ENCODE results near the gene SEMA4D.
A peak's percentile ranks its signal among the peaks of the same experiment; 100 is the strongest.
"Not testable (repeated sequence)": the region's sequence is repeated elsewhere in the genome, so short reads cannot be mapped to it uniquely, and the experiment has no call there.

Gene SEMA4D

DNA sequence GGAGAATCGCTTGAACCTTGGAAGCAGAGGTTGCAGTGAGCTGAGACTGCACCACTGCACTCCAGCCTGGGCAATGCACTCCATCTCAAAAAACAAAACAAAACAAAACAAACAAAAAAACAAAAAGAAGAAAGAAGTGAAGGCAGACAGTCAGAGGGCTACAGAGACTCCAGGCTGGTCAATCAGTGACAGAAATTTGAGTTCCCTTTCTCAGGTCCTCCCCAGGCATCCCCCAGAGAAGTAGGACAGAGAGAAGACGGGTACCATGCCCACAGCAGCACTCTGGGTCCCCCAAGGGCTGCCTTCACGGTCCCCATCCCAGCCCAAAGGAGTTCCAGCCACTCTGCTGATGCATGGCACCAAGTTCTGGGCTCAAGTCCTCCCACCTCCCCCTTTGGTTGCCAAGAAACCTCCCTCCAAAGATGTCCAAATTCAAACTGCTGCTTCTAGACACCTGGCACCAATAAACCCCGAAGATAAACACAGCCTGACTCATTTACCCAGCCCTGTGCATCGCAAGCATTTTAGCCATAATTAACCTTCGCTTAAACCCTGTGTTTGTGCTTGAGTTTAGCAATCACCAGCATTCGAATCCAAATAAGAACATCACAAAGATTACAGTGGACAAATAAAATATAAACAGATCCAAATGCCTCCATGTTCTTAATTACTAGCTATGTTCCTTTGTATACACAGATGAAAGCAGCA, 24.0 kb downstream of the SEMA4D start:
- DNase-seq (ENCODE audit: low read depth): peak; percentile 41
- no peak overlapping the region for H3K4me3 ChIP-seq (ENCODE audit: low read depth, low read length)
- TF ChIP-seq, protein P1, sequence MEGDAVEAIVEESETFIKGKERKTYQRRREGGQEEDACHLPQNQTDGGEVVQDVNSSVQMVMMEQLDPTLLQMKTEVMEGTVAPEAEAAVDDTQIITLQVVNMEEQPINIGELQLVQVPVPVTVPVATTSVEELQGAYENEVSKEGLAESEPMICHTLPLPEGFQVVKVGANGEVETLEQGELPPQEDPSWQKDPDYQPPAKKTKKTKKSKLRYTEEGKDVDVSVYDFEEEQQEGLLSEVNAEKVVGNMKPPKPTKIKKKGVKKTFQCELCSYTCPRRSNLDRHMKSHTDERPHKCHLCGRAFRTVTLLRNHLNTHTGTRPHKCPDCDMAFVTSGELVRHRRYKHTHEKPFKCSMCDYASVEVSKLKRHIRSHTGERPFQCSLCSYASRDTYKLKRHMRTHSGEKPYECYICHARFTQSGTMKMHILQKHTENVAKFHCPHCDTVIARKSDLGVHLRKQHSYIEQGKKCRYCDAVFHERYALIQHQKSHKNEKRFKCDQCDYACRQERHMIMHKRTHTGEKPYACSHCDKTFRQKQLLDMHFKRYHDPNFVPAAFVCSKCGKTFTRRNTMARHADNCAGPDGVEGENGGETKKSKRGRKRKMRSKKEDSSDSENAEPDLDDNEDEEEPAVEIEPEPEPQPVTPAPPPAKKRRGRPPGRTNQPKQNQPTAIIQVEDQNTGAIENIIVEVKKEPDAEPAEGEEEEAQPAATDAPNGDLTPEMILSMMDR (conservative IDR thresholded peaks at IDR 0.05; ENCODE audit: low read depth, low read length): no peak

DNA sequence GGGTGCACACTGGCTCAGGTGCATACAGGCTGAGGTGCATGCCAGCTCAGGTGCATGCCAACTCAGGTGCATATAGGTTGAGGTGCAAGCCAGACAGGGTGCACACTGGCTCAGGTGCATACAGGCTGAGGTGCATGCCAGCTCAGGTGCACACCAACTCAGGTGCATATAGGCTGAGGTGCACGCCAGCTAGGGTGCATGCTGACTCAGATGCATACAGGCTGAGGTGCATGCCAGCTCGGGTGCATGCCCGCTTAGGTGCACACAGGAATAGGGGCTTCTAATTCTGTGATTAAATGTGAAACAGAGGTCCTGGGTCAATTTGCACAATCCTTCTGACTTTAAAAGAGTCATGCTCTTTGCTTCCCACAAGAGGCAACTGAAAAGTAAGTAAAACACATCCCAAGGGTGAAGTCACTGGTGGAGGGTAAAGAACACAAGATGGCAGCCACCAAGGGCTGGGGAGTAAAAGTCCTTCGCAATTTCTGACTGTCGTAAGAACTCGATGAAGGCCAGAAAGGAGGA, 26.1 kb downstream of the SEMA4D start:
- not testable (repeated sequence) for DNase-seq (ENCODE audit: low read depth); H3K4me3 ChIP-seq (ENCODE audit: low read depth, low read length)

DNA sequence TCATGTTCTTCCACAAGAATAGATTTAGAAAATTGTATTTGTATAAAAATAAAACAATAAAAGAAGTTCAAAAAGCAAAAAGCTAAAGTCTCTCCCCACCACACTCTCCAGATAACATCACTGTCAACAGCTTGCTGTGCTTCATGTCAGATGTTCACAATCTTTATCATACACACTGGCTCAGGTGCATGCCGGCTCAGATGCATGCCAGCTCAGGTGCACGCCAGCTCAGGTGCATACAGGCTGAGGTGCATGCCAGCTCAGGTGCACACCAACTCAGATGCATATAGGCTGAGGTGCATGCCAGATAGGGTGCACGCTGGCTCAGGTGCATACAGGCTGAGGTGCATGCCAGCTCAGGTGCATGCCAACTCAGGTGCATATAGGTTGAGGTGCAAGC, 26.5 kb downstream of the SEMA4D start:
- DNase-seq (ENCODE audit: low read depth): no peak
- TF ChIP-seq, protein P1 (conservative IDR thresholded peaks at IDR 0.05; ENCODE audit: low read depth, low read length): no peak
- no peak overlapping the region for H3K4me3 ChIP-seq (ENCODE audit: low read depth, low read length)

DNA sequence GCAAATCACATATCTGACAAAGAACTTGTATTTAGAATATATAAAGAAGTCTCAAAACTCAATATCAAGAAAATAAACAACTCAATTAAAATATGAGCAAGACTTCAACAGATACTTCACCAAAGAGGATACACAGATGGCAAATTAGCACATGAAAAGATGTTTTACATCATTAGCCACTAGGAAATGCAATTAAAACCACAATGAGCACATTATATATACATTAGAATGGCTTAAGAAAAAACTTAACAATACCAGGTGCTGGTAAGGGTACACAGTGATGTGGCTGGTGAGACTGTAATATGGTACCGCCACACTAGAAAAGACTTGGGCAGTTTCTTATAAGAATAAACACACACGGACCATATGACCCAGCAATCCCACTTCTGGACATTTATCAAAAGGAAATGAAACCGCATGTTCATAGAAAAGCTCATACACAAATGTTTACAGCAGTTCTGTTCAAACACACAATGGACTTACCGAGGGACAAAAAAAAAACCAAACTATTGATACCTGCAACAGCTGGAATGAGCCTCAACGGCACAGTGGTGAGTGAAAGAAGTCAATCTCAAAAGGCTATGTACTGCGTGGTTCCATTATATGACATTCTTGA, 27.6 kb downstream of the SEMA4D start:
- H3K4me3 ChIP-seq (ENCODE audit: low read depth, low read length): no peak overlapping the region
- DNase-seq (ENCODE audit: low read depth): no peak
- TF ChIP-seq, protein P1 (conservative IDR thresholded peaks at IDR 0.05; ENCODE audit: low read depth, low read length): no peak

DNA sequence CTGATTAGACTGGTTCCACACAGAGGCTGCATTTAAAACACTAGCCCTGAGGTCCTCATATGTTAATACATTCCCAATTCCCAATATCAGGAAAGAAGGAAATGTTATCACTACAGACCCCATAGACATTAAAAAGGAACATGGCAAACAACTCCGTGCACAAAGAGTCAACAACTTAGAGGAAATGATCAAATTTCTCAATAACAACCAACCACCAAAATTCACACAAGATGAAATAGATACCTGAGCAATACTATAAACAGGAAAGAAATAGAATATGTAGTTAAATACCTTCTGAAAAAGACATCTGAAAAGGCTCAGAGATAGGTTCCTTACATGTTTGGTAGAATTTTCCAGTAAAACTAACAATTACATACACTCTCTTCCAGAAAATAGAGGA, 28.9 kb downstream of the SEMA4D start:
- TF ChIP-seq, protein P1 (conservative IDR thresholded peaks at IDR 0.05; ENCODE audit: low read depth, low read length): no peak
- DNase-seq (ENCODE audit: low read depth): no peak
- no peak overlapping the region for H3K4me3 ChIP-seq (ENCODE audit: low read depth, low read length)

DNA sequence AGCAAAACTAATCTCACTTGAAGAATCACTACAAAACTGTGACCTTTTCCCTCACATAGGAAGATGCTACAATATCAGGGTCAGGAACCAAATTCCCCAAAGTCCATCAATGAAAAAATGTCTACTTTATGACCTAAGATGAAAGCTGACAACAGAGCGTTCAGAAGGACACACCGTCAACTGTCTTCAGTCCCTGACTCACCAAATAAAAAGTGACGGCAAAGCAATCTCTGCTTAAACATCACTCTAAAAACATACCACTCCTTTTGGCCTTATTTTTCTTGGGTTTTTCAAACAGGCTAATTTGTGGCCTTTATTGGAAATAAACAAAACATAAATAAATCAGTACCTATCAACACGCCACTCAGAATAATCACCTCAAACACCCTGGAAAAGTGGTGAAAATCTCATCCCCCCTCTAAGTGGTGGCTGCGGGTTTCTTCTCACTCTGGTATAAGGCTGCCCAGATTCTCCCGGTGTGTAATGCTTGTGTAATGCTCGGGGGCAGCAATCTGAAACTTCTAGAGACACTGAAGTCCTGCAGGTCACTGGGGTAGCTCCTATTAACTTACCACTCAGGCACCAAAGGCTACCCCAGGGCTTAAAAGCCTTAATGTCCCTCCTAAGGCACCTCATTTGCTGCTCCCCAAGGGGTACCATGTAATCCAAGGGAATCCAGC, 29.5 kb downstream of the SEMA4D start:
- DNase-seq (ENCODE audit: low read depth): no peak
- TF ChIP-seq, protein P1 (conservative IDR thresholded peaks at IDR 0.05; ENCODE audit: low read depth, low read length): no peak
- no peak overlapping the region for H3K4me3 ChIP-seq (ENCODE audit: low read depth, low read length)

DNA sequence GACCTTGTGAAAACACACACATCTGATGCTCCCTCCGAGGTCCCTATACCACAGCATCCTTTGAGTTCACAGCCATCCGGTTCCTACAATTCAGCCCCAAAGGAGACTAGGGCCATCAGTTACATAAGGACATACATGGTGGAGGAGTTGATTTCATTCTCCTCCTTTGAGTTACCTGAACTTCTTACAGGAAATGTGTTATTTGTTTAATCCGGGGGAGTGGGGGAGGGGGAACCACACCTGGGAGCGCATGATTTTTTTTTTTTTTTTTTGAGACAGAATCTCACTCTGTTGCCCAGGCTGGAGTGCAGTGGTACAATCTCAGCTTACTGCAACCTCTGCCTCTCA, 30.7 kb downstream of the SEMA4D start:
- TF ChIP-seq, protein P1 (conservative IDR thresholded peaks at IDR 0.05; ENCODE audit: low read depth, low read length): no peak
- no peak for DNase-seq (ENCODE audit: low read depth)
- H3K4me3 ChIP-seq (ENCODE audit: low read depth, low read length): no peak overlapping the region

Data from choroid plexus epithelial cell (primary cell).